Measurements from ENCODE around the gene HAUS2.
"Not testable (repeated sequence)": the region's sequence is repeated elsewhere in the genome, so short reads cannot be mapped to it uniquely, and the experiment has no call there.

The HAUS2 gene

DNA sequence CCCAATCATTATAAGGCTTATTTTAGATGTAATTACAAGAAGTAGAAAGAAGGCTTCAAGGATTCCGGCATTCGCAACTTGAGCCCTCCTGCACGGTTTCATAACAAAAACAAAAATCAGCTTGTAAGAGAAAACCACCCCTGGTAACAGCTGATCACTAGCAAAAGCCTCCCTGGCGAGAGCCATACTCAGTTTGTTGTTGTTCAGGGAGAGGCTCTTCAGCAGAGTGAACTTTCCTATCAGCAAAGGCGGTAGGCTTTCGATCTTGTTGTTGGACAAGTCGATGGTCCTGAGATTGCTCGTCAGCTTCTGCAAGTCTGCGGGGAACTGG lies 755 bp upstream of the HAUS2 start:
- Mint-ChIP-seq H3K36me3 (peaks cover 42% of the 10 kb centered on the region), H3K27ac (peak overlapping the region; percentile 96), H3K4me1 (peaks cover 64% of the 10 kb centered on the region), H3K27me3 (peaks cover 4% of the 10 kb centered on the region), H3K9me3 (no peaks in the 10 kb centered on the region), H3K4me3 (peak overlapping the region; percentile 90)
- no peak for DNase-seq
- CTCF ChIA-PET = interaction anchor here (0.9 to 1.3 kb wide), 3 partner anchors 28 to 97 kb away, joined by 3 to 4 read pairs (median 3); partner anchors contain the start of genes STARD9 and ZNF106

DNA sequence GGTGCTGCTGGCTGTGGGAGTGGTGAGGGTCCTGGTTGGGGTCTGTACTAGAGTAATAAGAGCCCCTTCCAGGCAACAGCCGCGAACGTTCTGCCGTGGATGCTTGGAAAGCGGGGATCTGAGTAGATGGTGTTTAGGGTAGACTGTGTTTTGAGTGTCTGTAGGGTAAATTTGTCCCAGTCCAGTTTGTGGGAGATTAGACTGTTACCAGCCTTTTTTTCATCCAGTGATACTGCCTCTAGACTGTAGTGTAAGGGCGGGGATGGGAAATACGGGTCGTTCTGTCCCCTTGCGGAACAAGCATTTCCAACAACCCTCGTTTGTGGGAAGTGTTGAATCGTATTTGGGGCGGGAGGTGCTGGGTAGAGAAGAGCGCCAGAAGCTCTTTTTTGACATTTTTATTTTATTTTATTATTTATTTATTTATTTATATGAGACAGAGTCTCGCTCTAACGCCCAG lies 424 bp downstream of the HAUS2 start:
- Mint-ChIP-seq H3K4me1 (peaks cover 72% of the 10 kb centered on the region), H3K27ac (peak overlapping the region; percentile 96)
- CTCF ChIA-PET = interaction anchor here (1.0 kb wide), 1 partner anchor 96 kb away, joined by 3 read pairs; no protein-coding TSS in a partner anchor

DNA sequence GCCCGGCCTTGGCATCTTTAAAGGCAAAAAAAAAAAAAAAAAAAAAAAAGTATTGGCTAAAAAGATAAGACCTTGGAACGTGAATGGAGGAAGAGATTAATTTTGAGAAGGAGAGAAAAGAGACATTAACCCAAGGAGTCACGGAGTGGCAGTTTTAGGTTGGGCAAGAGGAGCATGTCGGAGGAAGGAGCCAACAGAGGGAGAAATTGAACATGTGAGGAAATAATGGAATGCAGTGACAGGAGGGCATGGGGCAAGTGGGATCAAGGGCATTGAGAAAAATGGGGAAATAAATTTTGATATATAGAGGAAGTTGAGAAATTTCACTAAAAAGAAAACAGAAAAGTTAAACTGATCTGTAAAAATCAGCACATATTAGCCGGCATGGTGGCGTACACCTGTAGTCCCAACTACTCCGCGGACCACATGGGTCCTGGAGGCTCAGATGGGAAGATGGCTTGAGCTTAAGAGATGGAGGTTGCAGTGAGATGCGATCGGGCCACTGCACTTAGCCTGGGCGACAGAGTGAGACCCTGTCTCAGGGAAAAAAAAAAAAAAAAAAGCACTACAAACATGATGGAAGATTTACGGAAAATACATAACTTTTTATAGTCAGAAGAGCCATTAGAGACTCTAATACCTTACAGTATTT lies 1.2 kb downstream of the HAUS2 start:
- H3K4me1 Mint-ChIP-seq = peaks cover 73% of the 10 kb centered on the region
- CTCF ChIA-PET = no interaction called here
- H3K27me3 Mint-ChIP-seq = peaks cover 4% of the 10 kb centered on the region
- H3K27ac Mint-ChIP-seq = peak overlapping the region; percentile 96
- peak overlapping the region; percentile 90 for H3K4me3 Mint-ChIP-seq
- H3K9me3 Mint-ChIP-seq = no peaks in the 10 kb centered on the region
- H3K36me3 Mint-ChIP-seq = peaks cover 34% of the 10 kb centered on the region
- no peak for DNase-seq

More for the DNA sequence above, 424 bp downstream of the HAUS2 start:
- H3K4me3 Mint-ChIP-seq = peak overlapping the region; percentile 90
- no peak for DNase-seq
- H3K36me3 Mint-ChIP-seq = peaks cover 35% of the 10 kb centered on the region
- H3K9me3 Mint-ChIP-seq = no peaks in the 10 kb centered on the region
- H3K27me3 Mint-ChIP-seq = peaks cover 4% of the 10 kb centered on the region

DNA sequence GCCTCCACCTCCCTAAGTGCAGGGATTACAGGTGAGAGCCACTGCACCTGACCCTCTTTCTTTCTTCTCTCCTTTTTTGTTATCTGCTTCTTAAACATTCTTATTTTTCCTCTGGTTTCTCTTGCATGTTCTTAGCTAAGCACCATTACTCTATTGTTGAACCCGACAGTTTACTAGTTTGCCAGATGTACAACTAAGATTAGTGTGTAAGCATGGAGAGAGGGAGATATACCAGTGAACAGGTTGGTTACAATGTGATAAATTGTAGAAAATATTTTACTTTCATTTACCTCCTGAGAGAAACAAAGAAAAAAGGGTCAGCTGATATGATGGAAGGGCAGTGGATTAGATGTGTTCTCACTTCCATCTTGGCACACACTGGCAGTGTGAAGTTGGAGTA lies 4.9 kb downstream of the HAUS2 start:
- peaks cover 18% of the 10 kb centered on the region for H3K36me3 Mint-ChIP-seq
- H3K27me3 Mint-ChIP-seq = peaks cover under 1% of the 10 kb centered on the region
- CTCF ChIA-PET = no interaction called here
- no peak overlapping the region for H3K4me3 Mint-ChIP-seq
- DNase-seq = no peak
- peaks cover 42% of the 10 kb centered on the region for H3K4me1 Mint-ChIP-seq
- no peaks in the 10 kb centered on the region for H3K9me3 Mint-ChIP-seq
- H3K27ac Mint-ChIP-seq = no peak overlapping the region

DNA sequence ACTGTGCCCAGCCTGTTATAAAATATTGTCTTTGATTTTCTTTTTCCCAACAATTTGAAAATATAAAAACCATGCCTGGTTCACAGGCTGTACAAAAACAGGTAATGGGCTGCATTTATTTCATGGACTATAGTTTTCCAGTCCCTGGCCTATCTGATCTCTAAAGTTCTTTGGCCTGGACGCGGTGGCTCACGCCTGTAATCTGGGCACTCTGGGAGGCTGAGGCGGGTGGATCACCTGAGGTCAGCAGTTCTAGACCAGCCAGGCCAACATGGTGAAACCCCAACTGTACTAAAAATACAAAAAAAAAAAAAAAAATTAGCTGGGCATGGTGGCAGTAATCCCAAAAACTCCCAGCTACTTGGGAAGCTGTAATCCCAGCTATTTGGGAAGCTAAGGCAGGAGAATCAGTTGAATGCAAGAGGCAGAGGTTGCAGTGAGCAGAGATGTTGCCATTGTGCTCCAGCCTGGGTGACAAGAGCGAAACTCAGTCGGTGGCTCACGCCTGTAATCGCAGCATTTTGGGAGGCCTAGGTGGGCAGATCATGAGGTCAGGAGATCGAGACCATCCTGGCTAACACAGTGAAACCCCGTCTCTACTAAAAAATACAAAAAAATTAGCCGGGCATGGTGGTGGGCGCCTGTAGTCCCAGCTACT lies 8.0 kb downstream of the HAUS2 start:
- H3K36me3 Mint-ChIP-seq = peaks cover 28% of the 10 kb centered on the region
- peaks cover 20% of the 10 kb centered on the region for H3K4me1 Mint-ChIP-seq
- not testable (repeated sequence) for H3K4me3 Mint-ChIP-seq, H3K27ac Mint-ChIP-seq, DNase-seq, H3K27me3 Mint-ChIP-seq, H3K9me3 Mint-ChIP-seq
- CTCF ChIA-PET = interaction anchor here (0.6 kb wide), 1 partner anchor 454 kb away, joined by 3 read pairs; no protein-coding TSS in a partner anchor

DNA sequence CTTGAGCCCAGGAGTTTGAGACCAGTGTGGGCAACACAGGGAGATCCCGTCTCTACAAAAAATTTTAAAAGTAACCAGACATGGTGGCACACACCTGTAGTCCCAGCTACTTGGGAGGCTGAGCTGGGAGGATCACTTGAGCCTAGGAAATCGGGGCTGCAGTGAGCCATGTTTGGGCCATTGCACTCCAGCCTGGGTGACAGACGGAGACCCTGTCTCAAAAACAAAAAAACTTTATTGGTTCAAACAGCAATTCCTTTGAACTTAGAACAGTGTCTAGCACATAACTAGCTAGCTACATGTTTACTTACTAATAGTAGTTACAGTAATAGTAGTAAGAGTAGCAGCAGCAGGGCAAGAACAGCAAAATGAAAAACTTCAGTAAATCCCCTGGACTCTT lies 10.1 kb downstream of the HAUS2 start:
- DNase-seq = no peak
- Mint-ChIP-seq H3K9me3 (no peaks in the 10 kb centered on the region), H3K4me3 (no peak overlapping the region), H3K4me1 (peaks cover 9% of the 10 kb centered on the region), H3K27me3 (no peaks in the 10 kb centered on the region), H3K27ac (no peak overlapping the region), H3K36me3 (peaks cover 28% of the 10 kb centered on the region)
- CTCF ChIA-PET = no interaction called here

DNA sequence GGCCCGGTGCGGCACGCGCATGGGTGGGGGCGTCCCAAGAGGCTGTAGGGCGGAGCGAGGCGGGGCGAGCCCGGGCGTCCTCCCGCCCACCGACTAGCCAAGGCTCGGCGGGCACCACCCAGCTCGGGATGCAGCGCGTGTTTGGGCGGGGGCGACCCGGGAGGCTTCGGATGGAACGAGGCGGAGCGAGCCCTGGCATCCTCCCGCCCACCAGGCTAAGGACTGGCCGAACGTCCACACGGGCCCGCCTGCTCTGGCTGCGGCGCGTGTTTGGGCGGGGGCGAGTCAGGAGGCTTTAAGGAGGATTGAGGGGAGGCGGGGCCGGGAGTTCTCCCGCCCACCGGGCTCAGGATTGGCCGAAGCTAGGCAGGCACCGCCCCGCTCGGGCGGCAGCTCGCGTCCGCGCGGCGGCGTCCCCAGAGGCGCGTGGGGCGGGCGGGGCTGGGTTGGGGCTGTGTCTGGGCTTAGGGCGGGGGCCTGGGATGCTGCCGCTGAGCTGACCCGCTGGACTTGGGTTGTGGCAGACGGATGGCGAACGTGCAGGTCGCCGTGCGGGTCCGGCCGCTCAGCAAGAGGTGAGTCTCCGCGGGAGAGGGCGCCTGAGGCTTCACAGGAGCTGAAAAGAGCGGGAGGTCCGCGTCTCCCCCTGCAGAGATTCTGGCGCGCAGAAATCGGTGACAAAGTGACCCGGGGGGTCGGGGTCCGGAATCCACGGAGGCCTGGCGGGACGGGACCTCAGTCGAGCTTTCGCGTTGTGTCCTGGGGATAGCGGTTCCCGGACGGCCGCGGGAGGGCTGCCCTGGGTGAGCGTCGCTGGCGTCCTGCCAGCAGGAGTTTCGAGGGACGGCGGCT lies 26.8 kb downstream of the HAUS2 start, which contains the start of gene STARD9:
TSS of gene STARD9 (plus strand) at position 419 of the 852 bp plus-strand sequence. CDS start at position 529, 110 bp downstream.
- Mint-ChIP-seq H3K27ac (peak within 1 kb of the TSS; percentile 89), H3K27me3 (peaks cover 56% of the 10 kb centered on the region), H3K4me3 (peak within 1 kb of the TSS; percentile 89), H3K9me3 (no peaks in the 10 kb centered on the region), H3K36me3 (peaks cover 5% of the 10 kb centered on the region), H3K4me1 (peaks cover 43% of the 10 kb centered on the region)
- CTCF ChIA-PET = interaction anchor here (0.6 to 1.1 kb wide), 5 partner anchors 12 to 27 kb away, joined by 3 read pairs; partner anchors contain the start of genes HAUS2 and LRRC57
- DNase-seq = peak; percentile 97

DNA sequence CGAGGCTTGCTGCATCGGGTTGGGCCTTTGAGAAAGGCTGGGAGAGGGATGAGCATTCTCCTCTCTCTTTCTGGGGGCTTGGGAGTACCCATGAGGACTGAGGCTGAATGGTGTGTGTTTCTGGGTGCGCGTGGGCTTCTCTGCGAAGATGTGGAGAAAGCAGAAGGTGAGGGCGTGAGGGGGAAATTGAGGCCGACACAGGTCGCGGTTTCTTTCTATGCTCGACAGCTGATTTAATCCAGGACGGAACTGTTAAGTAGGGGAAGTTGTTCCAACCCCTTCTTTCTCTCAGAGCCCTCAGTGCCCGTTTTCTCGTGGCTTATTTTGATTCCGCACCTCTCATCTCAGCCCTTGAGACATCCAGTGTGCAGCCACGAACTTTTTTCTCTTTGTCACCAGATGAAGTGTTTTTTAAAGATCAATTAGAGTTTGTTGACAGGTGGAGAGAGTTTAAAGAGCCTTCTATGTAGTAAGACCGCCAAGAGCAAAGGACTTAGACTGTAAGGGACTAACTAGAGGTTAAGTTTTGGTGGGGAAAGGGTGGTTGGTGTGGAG lies 27.5 kb downstream of the HAUS2 start:
- no peak for DNase-seq
- peak overlapping the region; percentile 66 for H3K27ac Mint-ChIP-seq
- peaks cover 6% of the 10 kb centered on the region for H3K36me3 Mint-ChIP-seq
- no peaks in the 10 kb centered on the region for H3K9me3 Mint-ChIP-seq
- CTCF ChIA-PET = interaction anchor here (0.9 to 1.1 kb wide), 4 partner anchors 11 to 28 kb away, joined by 3 read pairs; partner anchors contain the start of genes HAUS2 and LRRC57
- H3K4me1 Mint-ChIP-seq = peaks cover 48% of the 10 kb centered on the region
- peaks cover 63% of the 10 kb centered on the region for H3K27me3 Mint-ChIP-seq
- peak overlapping the region; percentile 89 for H3K4me3 Mint-ChIP-seq

DNA sequence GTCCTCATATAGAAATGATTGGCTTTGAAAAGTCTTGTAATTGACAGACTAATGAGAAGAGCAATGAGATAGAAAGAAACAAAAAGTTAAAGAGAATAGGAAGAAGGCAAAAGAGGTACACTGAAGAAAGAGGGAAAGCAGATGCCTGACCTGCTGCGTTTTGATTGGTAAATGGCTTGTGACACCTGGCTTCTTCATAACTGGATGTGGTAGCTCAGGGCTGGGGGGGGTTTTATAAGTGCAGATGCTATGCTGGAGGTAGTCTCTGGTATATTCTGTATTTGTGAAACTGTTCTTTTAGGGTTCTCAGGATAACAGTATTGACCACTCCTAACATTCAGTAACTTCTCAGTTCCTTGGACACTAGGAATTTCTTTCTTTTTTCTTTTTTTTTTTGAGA lies 28.1 kb downstream of the HAUS2 start:
- Mint-ChIP-seq H3K27me3 (peaks cover 68% of the 10 kb centered on the region), H3K27ac (no peak overlapping the region), H3K4me1 (peaks cover 55% of the 10 kb centered on the region), H3K9me3 (no peaks in the 10 kb centered on the region), H3K4me3 (peak overlapping the region; percentile 89), H3K36me3 (peaks cover 5% of the 10 kb centered on the region)
- DNase-seq = no peak
- CTCF ChIA-PET = no interaction called here

DNA sequence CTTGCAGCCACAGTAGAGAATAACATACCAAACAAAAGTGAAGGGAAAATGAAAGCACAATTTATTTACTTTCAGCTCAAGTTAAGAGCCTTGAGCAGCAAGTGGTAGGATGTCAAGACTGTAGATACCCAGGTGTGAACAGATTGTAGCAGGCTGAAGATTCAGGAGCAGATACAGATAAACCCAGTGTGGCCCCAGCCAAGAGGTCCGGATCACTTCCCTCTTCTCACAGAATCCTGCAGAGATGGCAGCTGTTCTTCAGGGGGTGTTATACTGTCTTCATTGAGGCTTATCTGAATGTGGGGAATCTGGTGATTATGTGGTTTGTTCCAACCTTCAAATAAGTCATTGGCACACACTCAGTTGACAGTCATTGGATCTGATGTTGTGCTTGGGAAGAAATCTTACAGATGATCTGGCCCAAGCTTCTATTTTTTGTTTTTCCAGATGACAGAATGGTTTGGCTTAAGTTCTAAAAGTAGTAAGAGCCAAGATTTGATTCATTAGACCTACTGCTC lies 28.9 kb downstream of the HAUS2 start:
- DNase-seq = no peak
- Mint-ChIP-seq H3K4me3 (peak overlapping the region; percentile 13), H3K27me3 (peaks cover 70% of the 10 kb centered on the region), H3K4me1 (peaks cover 63% of the 10 kb centered on the region), H3K9me3 (no peaks in the 10 kb centered on the region), H3K27ac (no peak overlapping the region), H3K36me3 (peaks cover 4% of the 10 kb centered on the region)
- CTCF ChIA-PET = interaction anchor here (1.0 kb wide), 1 partner anchor 63 kb away, joined by 3 read pairs; no protein-coding TSS in a partner anchor

DNA sequence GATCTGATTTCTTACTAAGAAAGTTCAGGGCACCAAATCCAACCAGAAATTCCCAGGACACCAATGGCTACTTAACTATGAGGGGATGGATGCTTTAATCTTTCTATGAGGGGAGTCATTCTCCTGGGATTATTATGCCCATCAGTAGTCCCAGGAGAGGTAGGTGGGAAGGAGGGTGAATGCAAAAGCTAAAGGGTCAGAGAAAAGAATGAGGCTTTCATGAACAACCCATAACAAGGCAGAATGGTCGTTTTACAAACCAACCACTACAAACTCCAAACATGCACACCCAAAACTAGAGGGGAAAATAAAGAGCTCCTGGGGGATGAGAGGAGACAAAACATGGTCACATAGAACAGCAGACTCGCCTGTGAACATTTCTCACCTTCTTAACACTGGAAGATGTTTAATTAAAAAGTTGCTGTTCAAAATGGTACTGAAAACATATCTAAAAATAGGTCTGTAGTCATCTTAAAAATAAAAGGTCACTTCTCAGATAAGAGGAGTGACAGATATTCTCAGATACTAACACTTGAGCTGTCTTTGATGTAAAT lies 30.4 kb downstream of the HAUS2 start:
- peaks cover 63% of the 10 kb centered on the region for H3K4me1 Mint-ChIP-seq
- H3K36me3 Mint-ChIP-seq = peaks cover 4% of the 10 kb centered on the region
- H3K27ac Mint-ChIP-seq = no peak overlapping the region
- CTCF ChIA-PET = no interaction called here
- H3K27me3 Mint-ChIP-seq = peaks cover 68% of the 10 kb centered on the region
- no peak for DNase-seq
- no peak overlapping the region for H3K4me3 Mint-ChIP-seq
- H3K9me3 Mint-ChIP-seq = no peaks in the 10 kb centered on the region

DNA sequence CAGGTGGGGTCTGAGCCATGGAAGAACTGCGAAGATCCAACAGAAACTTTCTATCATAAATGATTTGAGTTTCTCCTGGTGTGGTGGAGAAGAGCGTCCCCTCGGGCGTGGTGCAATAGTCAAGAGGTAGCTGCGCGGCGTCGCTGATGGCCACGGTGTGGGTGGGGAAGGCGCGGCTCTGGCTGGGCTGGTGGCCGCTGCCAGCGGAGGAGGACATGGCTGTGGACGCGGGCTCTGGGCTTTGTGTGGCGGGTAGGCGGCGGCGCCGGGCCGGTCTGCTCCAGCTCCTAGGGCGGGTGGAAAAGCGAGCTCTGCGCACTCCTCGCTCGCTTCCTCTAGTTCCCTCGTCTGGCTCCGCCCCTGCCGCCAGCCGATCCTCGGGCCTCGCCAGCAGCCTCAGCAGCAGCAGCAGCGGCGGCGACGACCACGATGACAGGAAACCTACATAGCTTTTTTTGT lies 32.7 kb downstream of the HAUS2 start:
- peak overlapping the region; percentile 67 for H3K27ac Mint-ChIP-seq
- peaks cover 56% of the 10 kb centered on the region for H3K27me3 Mint-ChIP-seq
- H3K4me3 Mint-ChIP-seq = peak overlapping the region; percentile 72
- H3K36me3 Mint-ChIP-seq = peaks cover 8% of the 10 kb centered on the region
- H3K9me3 Mint-ChIP-seq = no peaks in the 10 kb centered on the region
- CTCF ChIA-PET = interaction anchor here (1.2 to 1.6 kb wide), 3 partner anchors 10 to 26 kb away, joined by 3 to 4 read pairs (median 3); no protein-coding TSS in a partner anchor
- DNase-seq = peak; percentile 89
- H3K4me1 Mint-ChIP-seq = peaks cover 52% of the 10 kb centered on the region

Measured in activated naive CD4-positive, alpha-beta T cell treated with anti-CD3 and anti-CD28 coated beads, Interleukin-2, amount 10 ng/mL, durations not matched to agents 7 days and 5 days (primary cell).